NCI-H1105 treated with DMSO at 0.1 percent for 48 hours (cell line): ENCODE results near the gene HAUS3.
"Not testable (repeated sequence)": the region's sequence is repeated elsewhere in the genome, so short reads cannot be mapped to it uniquely, and the experiment has no call there.

ENCODE experiments used
- DNase-seq: peaks from one replicate; lab custom pipeline; 2025; lab: John Stamatoyannopoulos, UW

HAUS3 gene

GRCh38 chr4:2220016-2220630 is 21.8 kb downstream of the HAUS3 start:
- peak; percentile 58 for DNase-seq

DNA sequence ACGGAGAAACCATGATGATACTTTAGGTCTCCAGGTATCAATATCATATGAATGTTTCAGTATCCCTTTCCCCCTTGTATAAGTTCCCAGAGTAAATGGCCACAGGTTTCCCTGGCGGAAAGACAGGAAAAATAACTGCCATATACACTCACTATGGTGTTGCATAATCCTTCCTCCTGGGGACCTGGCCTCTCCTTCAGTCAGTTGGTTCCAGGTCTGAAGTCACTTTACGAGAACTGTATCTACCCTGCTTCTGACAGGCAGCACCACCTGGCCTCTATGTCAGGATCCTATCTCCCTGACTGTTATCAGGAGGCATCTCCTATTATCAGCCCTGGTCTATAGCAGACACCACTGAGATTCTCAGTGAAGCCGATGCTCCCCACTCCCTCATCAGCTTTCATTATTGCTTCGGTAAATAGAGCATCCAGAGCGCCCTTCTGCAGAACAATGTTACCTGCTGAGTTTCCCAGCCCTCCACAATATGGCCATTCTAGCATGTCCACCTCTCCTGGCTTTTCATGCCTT is 22.6 kb downstream of the HAUS3 start:
- no peak for DNase-seq

- no peak for DNase-seq
Observed at GRCh38 chr4:2218436-2218835, 23.5 kb downstream of the HAUS3 start.

DNA sequence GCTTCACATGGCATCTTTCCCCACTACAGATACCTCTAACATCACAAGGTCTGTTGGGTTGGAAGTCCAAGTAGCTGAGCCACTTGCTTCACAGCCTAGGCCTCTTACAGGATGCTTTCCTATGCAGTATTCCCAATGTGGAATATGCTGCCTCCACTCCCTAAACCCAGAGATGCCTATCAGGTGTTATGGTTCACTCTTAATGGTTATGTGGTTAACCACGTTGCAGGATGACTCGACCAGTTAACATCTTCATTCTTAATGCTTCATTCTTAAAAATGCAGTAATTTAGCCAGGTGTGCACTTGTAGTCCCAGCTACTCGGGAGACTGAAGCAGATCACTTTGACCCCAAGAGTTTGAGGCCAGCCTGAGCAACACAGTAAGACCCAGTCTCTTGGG is 24.2 kb downstream of the HAUS3 start:
- no peak for DNase-seq

DNA sequence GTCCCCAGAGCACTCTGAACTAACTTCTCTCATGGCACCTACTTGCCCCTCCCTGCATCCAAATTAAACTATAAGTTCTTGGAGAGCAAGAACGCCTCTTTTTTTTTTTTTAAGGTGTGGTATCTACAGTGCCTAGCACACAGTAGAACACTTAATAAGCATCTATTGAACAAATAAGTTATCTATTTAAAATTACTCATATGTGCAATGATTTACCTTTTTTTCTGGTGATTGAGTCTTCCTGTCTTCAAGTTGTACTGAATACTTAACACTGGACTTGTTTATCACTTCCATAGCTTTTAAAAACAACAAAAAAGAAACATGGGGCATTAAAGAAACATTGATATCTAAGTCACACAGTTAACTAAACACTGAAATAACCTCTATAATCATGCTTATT is 29.1 kb downstream of the HAUS3 start:
- DNase-seq = no peak

- DNase-seq = not testable (repeated sequence)
Observed at GRCh38 chr4:2202789-2203188, 39.1 kb downstream of the HAUS3 start.

- DNase-seq = no peak
Observed at GRCh38 chr4:2194496-2194895, 47.4 kb downstream of the HAUS3 start.

DNA sequence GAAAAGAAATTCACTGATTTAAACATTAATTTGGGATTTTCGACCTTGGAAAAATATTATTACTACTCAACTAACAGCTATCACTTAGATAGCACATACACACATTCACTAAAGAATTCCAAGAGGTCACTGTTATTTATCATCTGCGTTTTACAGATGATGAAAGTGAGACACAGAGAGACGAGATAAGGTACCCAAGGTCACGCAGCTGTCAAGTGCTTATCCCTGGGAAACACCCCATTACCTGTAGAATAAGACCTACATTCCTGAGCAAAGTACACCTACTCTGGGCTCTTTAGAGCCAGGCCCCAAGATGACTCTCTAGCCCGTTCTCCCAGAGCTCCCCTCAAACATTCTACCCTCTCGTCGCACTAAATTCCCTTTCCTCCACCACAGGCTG is 48.6 kb downstream of the HAUS3 start:
- no peak for DNase-seq

GRCh38 chr4:2186865-2187172 is 55.1 kb downstream of the HAUS3 start:
- DNase-seq = no peak

DNA sequence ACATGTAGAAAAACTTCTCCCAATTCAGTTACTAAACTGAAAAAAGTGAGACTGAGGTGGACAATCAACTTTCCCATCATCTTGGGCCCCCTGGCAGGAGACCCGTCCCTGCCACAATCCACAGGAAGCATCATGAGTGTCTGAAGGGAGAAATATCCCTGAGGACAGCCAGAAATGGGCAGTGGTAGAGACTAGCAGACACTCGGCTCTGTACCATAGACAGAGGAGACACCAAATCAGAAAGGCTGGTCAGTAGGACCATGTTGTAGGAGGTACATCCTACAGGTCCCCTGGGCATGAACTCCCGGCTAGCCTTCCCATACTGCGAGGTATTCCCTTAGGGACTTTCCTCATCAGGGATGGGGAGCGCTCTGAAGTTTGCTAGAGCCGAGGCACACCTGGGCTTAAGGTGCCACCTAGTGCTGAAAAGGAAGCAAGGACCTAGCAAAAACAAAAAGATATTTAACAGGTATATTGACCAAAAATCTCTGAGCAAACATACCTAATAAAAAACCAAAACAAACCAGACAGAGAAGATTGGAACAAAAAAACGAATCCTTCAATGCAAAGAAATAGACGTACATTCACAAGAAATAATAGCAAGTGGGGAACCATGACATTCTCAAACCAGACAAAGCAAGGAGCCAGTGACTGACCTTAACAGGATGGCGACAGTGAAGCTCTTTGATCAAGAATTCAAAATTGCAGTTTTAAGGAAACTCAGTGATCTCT is 55.6 kb downstream of the HAUS3 start:
- peak; percentile 37 for DNase-seq

- no peak for DNase-seq
Observed at GRCh38 chr4:2183394-2183793, 58.5 kb downstream of the HAUS3 start.

- no peak for DNase-seq
Observed at GRCh38 chr4:2182994-2183393, 58.9 kb downstream of the HAUS3 start.

DNA sequence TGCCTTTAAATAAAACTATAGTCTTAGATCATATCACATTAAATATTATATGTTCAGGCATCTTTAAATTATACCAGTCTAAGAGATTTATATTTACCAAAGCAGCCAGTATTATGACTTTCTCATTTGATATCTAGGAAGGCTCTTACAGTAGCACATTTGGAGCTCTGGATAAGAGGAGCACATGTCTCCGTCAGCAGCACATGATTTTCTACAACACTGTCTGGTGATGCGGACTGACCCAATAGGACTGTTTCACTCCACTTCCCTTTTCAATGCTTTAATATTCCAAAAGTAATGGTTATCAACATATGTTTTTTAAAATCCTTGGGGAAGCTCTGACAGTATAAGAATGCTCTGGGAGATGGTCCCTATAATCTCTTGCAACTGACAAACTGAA is 61.5 kb downstream of the HAUS3 start:
- no peak for DNase-seq

DNA sequence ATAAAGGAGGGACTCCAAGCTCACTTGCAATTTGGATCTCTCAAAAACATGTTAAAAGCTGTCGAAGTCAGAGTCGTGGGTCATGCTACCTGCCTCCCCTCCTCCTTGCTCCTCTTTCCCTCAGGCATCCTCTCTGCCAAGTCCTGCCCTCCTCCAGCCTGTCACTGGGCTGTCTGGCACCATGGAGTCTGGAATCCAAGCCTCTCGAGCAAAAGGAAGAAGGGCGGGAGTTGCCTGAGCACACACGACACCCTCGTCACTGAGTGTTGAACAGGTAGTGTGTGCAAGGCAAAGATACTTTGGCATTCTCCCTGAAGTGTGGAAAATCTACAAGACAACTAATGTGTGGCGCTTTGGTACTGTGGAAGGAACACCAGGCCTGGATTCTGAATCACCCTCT is 62.2 kb downstream of the HAUS3 start:
- peak; percentile 43 for DNase-seq

DNA sequence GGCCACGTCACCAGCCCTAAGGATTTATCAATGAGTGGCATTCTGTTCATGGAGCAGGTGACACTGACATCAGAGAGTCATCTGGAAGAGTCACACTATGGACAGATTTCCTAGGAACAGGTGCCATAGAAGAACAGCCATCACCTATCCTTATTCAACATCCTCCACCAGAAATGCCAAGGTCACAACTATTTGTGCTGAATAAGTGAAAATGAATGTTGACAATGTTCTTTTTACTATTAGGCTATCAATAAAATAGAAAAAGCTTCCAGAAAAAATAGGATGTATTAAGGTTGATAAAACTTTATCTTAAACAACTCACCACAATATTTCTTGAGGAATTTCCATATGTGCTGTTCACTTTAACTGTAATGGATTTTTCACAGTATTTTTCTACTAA is 62.9 kb downstream of the HAUS3 start:
- DNase-seq = no peak
